HUES64 (cell line): Measurements from ENCODE around the gene GSN.
"Not testable (repeated sequence)": the region's sequence is repeated elsewhere in the genome, so short reads cannot be mapped to it uniquely, and the experiment has no call there.

Source experiments
- H3K27ac ChIP-seq: 2 replicates; pipeline ENCODE4 v1.7.0; 2013; ENCODE audit warnings: low read depth, low read length, inconsistent platforms
- H3K27me3 ChIP-seq: 2 replicates; pipeline ENCODE4 v1.6.1; 2013; ENCODE audit warnings: mild to moderate bottlenecking, low read length; ENCODE audit not compliant: insufficient read depth
- H3K36me3 ChIP-seq: 2 replicates; pipeline ENCODE4 v1.6.1; 2013; ENCODE audit warnings: mild to moderate bottlenecking, low read length; ENCODE audit not compliant: insufficient read depth
- H3K4me1 ChIP-seq: 2 replicates; pipeline ENCODE4 v1.6.1; 2013; ENCODE audit warnings: mild to moderate bottlenecking, low read length, moderate library complexity; ENCODE audit not compliant: insufficient read depth
- H3K4me3 ChIP-seq: 2 replicates; pipeline ENCODE4 v1.5.1; 2013; ENCODE audit warnings: mild to moderate bottlenecking, low read length, moderate library complexity
- H3K9ac ChIP-seq: 2 replicates; pipeline ENCODE4 v1.6.1; 2013; ENCODE audit warnings: mild to moderate bottlenecking, low read depth, low read length
- H3K9me3 ChIP-seq: 2 replicates; pipeline ENCODE4 v1.6.1; 2013; ENCODE audit warnings: low read depth, low read length; ENCODE audit not compliant: insufficient read depth
- WGBS: fragments of 150-250, 120-280 bp; methylation state at CpG from one replicate; pipeline ENCODE4 v1.1.7; 2013; ENCODE audit warnings: missing lambda C conversion rate; 5-methylcytosine and 5-hydroxymethylcytosine counted together

GSN gene

GRCh38 chr9:121283856-121284732, 16.1 kb downstream of the GSN start:
- Histone ChIP-seq H3K4me1 (peaks cover 38% of the 10 kb centered on the region), H3K9ac (no peak overlapping the region), H3K27ac (no peak overlapping the region), H3K4me3 (no peak overlapping the region), H3K36me3 (no peaks in the 10 kb centered on the region), H3K27me3 (peaks cover 89% of the 10 kb centered on the region), H3K9me3 (no peaks in the 10 kb centered on the region)
- 79% methylated on average over 11 of the region's 11 CpGs for WGBS

- H3K9me3 ChIP-seq: no peaks in the 10 kb centered on the region
- no peak overlapping the region for H3K27ac ChIP-seq
- peaks cover 45% of the 10 kb centered on the region for H3K4me1 ChIP-seq
- no peak overlapping the region for H3K9ac ChIP-seq
- no peaks in the 10 kb centered on the region for H3K36me3 ChIP-seq
- H3K4me3 ChIP-seq: no peak overlapping the region
- H3K27me3 ChIP-seq: peaks cover 87% of the 10 kb centered on the region
- 94% methylated on average over 9 of the region's 9 CpGs for WGBS
Observed at GRCh38 chr9:121284733-121285451, 16.9 kb downstream of the GSN start.

DNA sequence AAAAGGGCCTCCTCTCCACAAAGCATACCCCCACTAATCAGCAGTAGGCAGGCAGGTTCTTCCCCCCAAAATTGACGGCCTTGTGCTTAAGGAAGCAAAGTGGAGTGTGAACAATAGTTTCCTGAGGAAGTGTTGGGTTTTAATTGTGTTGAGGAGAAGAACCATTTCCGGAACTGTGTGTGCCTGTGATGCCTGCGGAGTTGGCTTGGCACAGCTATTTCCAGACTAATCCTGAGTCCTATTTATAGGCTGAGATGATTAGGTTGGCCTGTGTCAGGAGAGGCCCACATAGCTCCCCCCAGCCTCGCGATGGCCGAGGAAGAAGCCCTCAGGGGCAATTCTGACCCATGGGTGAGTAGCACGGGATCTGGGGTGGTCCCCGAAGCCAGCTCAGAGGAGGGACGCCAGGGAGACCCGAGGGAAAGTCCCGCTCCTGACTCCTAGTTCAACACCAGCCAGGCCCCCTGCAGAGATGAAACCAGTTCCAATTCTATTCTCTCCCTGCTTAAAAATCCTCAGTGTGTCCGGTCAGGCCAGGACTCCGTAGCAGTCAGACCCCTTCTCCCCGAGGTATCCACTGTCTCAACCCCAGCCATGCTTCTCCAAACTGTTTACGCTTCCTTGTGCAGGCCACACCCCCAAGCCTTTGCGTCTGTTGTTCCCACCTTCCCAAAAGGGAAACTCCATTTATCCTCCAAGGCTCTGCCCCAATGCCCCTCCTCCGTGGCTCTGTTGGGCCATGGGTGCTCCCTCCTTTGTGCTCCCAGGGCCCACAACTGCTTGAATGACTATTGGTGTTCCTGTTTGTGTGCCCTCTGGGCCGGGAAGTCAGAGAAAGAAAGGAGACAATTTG, 18.1 kb downstream of the GSN start:
- peaks cover 80% of the 10 kb centered on the region for H3K27me3 ChIP-seq
- H3K9ac ChIP-seq: peak overlapping the region; percentile 15; the same call in 1 of the 2 replicates

DNA sequence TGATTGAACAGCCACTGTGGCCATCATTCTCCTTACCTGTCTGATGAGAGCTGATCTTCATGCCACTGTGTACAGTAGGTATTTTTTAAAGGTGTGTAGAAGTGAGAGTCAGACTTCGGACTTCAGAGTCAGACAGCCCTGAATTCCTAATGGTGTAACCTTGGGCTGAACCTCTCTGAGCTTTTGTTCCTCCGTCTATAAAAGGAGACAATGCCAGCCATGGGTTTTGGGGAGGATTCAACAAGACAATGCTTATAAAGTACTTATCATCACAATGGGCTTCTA, 18.7 kb downstream of the GSN start:
- Histone ChIP-seq H3K27ac (peak overlapping the region; percentile 88; the same call in 1 of the 2 replicates), H3K36me3 (no peaks in the 10 kb centered on the region), H3K9ac (peak overlapping the region; percentile 15; the same call in 1 of the 2 replicates), H3K4me1 (peaks cover 46% of the 10 kb centered on the region), H3K4me3 (peak overlapping the region; percentile 25), H3K27me3 (peaks cover 76% of the 10 kb centered on the region), H3K9me3 (no peaks in the 10 kb centered on the region)
- 0% methylated on average over 2 of the region's 2 CpGs for WGBS

More for the DNA sequence above, 18.1 kb downstream of the GSN start:
- H3K4me3 ChIP-seq: peak overlapping the region; percentile 25
- no peaks in the 10 kb centered on the region for H3K36me3 ChIP-seq
- 27% methylated on average over 18 of the region's 18 CpGs for WGBS
- peaks cover 47% of the 10 kb centered on the region for H3K4me1 ChIP-seq
- H3K9me3 ChIP-seq: no peaks in the 10 kb centered on the region
- H3K27ac ChIP-seq: peak overlapping the region; percentile 88; the same call in 1 of the 2 replicates

- Histone ChIP-seq H3K27ac (peak overlapping the region; percentile 88; the same call in 1 of the 2 replicates), H3K4me3 (peak overlapping the region; percentile 25), H3K27me3 (peaks cover 76% of the 10 kb centered on the region), H3K4me1 (peaks cover 44% of the 10 kb centered on the region), H3K36me3 (no peaks in the 10 kb centered on the region), H3K9me3 (no peaks in the 10 kb centered on the region), H3K9ac (0 out of 2 replicates have a peak overlapping the region, but pooled peaks have one; percentile 29)
- WGBS: 3% methylated on average over 12 of the region's 13 CpGs
Observed at GRCh38 chr9:121286973-121287741, 19.2 kb downstream of the GSN start.

DNA sequence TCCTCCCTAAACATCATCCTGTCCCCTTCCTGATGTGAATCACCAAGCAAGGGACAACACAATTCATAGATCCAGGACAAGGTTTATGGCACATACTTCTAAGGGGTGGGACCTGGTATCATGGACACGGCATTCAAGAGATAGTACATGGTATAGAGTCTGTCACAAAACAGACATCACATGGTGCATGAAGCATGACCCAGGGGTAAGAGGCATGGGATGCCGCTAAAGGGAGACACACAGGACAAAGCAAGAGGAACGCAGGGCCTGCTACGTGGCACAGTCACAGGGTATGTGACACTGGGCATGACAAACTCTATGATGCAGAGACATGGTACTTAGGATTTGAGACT, 20.7 kb downstream of the GSN start:
- Histone ChIP-seq H3K4me1 (peaks cover 44% of the 10 kb centered on the region), H3K27me3 (peaks cover 74% of the 10 kb centered on the region), H3K9ac (no peak overlapping the region), H3K27ac (0 out of 2 replicates have a peak overlapping the region, but pooled peaks have one; percentile 42), H3K9me3 (no peaks in the 10 kb centered on the region), H3K36me3 (no peaks in the 10 kb centered on the region), H3K4me3 (no peak overlapping the region)
- 79% methylated on average over 4 of the region's 4 CpGs for WGBS

DNA sequence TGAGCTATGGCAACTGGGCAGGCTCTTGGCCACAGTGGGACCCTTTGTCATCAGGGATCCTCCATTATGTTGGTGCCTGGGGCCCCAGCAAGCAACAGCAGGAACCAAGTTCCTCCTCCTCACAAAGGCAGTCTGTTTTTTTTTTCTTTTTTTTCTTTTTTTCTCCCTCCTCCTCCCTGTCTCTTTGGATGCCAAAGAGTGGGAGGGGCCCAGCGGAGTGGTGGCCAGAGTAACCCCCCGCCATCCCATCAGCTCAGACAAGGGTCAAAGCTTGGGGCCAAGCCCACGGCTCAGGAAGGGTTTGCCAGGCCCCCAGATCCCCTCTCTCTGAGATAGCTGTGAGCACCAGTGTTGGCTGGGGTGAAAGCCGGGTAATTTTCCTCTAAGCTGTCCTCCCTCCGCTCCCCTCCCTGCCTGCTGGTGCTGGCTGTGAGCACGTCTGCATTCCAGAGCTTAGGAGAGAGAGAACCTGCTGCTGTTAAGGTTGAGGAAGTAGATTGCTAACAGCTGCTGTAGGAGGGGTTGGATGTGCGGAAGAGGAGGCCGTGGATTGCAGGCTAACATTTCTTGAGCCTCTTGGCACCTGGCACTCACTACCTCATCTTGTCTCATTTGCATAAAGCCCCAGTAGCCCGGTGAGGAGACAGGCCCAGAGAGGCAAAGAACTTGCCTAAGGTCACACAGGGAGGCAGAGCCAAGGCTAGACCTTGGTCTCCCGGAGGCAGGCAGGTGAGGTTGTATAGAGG, 21.2 kb downstream of the GSN start:
- Histone ChIP-seq H3K36me3 (no peaks in the 10 kb centered on the region), H3K9me3 (no peaks in the 10 kb centered on the region), H3K4me3 (0 out of 2 replicates have a peak overlapping the region, but pooled peaks have one; percentile 2), H3K9ac (no peak overlapping the region), H3K27ac (peak overlapping the region; percentile 42; the same call in 1 of the 2 replicates), H3K4me1 (peaks cover 44% of the 10 kb centered on the region), H3K27me3 (peaks cover 68% of the 10 kb centered on the region)
- WGBS: 19% methylated on average over 10 of the region's 10 CpGs

DNA sequence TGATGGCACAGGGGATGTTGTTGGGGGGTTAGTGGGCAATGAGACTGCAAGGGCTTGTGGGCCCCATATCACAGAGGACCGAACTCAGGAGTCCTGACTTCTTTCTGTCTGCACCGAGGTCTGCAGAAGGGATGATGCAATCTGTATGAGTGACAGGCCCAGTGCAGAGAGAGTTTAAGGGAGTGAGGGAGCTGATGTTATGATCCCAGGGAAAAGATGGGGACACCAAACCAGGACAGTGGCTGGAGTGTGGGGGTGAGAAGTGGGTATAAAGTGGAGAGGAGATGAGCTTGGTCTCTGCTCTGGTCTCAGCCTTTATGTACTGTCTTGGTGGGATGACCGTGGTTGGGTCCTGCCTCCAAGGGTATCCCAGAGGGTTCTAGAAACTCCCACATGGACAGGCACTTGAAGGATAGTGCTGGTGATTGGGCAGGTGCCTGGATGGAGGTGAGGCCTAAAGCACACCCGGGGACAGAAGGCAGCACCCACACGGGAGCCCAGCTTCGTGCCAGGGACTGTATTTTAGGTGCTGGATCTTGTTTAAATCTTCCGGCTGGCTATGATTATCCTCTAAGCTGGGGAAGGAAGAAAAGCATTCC, 21.9 kb downstream of the GSN start:
- 84% methylated on average over 7 of the region's 7 CpGs for WGBS
- Histone ChIP-seq H3K9me3 (no peaks in the 10 kb centered on the region), H3K36me3 (no peaks in the 10 kb centered on the region), H3K4me1 (peaks cover 44% of the 10 kb centered on the region), H3K4me3 (no peak overlapping the region), H3K27ac (peak overlapping the region; percentile 42; the same call in 1 of the 2 replicates), H3K9ac (no peak overlapping the region), H3K27me3 (peaks cover 61% of the 10 kb centered on the region)

DNA sequence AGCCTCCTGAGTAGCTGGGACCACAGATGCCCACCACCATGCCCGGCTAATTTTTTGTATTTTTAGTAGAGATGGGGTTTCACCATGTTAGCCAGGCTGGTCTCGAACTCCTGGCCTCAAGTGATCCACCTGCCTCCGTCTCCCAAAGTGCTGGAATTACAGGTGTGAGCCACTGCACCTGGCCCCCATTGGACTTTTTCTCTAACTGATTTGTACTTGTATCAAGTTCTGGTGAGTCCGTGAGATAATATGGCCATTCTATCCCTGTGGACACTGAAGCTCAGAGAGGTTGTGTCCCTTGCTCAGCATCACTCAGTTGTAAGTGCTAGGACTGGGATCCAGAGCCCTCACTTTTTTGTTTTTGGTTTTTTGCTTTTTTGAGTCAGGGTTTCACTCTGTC, 23.6 kb downstream of the GSN start:
- Histone ChIP-seq H3K27me3 (peaks cover 47% of the 10 kb centered on the region), H3K4me1 (peaks cover 34% of the 10 kb centered on the region)
- not testable (repeated sequence) for H3K4me3 ChIP-seq, H3K36me3 ChIP-seq, H3K9me3 ChIP-seq, H3K27ac ChIP-seq, H3K9ac ChIP-seq
- WGBS: 90% methylated on average over 4 of the region's 4 CpGs
